Left lobe of liver (tissue), 2 donors: ENCODE measurements around the gene XKR3. TPM values are rescaled to one million over a fixed set of nuclear protein-coding genes. Genes with fewer than 3 reads are reported as not detected.
"Not testable (repeated sequence)": the region's sequence is repeated elsewhere in the genome, so short reads cannot be mapped to it uniquely, and the experiment has no call there.

Source experiments
- ATAC-seq: fragments of 200-7000 bp; cut with Tn5 transposase; one replicate; pipeline ENCODE4 v1.9.1; 2020; ENCODE audit warnings: mild to moderate bottlenecking, moderate library complexity
- DNase-seq: peaks from one replicate; pipeline ENCODE4 v3.0.0-alpha.2; 2020; ENCODE audit warnings: low spot score
- total RNA-seq: library from RNA; stranded (reverse); gene quantifications from one replicate; pipeline ENCODE4 v1.2.1, GENCODE V29; 2021
- donor health status: DM: no; HTN: no; CAD: no; lungs with moderate emphysema.
- donor health status: DM: no; HTN: yes; CAD: no.

Gene XKR3
- total RNA-seq, 1 donor from 2014 or later, result not detected

- DNase-seq, result no peak
- no peak for ATAC-seq
Observed at GRCh38 chr22:16806401-16806800, 18.8 kb downstream of the XKR3 start.

DNA sequence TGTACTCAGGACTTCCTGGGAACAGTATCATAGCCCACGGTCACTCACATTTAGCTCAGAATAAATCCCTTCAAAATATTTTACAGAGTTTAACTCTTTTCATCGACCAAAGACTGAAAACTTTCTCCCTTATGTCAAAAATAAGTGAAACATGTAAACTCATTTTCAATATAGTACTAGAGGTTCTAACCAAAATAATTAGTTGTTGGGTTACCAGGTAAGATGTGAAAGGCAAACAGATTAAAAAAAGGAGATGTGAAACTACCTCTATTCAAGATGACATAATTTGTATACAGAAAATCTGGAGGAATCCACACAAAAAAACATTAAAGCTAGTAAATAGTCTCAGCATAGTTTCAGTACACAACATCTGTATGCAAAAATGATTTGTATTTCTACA is 20.3 kb downstream of the XKR3 start:
- ATAC-seq (no peak), DNase-seq (no peak)

DNA sequence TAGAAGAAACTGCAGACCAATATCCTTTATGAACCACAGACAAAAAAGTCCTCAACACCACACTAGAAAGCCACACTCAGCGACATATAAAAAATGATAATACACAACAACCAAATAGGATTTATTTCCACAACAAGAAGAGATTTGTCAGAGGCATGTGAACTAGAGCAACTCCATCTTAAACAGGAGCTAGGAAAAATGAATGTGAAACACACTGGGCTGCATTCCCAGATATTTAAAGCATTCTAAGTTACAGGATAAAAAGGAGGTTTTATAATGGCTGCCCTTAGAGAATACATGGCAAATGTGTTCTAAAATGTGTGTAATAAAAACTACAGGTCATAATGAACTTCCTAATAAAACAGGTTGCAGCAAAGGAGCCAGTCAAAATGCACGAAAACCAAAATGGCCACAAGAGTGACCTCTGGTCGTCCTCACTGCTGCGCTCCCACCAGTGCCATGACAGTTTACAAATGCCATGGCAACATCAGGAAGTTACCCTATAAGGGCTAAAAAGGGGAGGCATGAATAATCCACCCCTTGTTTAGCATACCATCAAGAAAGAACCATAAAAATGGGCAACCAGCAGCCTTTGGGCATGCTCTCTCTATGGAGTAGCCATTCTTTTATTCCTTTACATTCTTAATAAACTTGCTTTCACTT is 21.8 kb downstream of the XKR3 start:
- ATAC-seq (no peak), DNase-seq (no peak)

- ATAC-seq (no peak), DNase-seq (no peak)
Observed at GRCh38 chr22:16801571-16801970, 23.6 kb downstream of the XKR3 start.

DNA sequence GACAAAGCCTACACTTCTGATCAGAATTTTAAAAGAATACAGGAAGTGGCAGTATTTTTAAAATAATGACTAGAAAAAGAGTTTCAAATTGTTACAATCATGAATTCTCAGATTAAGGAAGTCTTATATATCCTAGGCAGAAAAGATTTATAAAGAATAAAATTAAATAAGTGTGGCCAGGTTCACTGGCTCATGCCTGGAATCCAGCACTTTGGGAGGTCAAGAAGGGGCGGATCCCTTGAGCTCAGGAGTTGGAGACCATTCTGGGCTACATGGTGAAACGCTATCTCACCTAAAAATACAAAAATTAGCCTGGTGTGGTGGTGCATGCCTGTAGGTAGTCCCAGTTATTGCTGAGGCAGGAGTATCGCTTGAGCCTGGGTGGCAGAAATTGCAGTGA is 24.1 kb downstream of the XKR3 start:
- DNase-seq (no peak), ATAC-seq (no peak)

DNA sequence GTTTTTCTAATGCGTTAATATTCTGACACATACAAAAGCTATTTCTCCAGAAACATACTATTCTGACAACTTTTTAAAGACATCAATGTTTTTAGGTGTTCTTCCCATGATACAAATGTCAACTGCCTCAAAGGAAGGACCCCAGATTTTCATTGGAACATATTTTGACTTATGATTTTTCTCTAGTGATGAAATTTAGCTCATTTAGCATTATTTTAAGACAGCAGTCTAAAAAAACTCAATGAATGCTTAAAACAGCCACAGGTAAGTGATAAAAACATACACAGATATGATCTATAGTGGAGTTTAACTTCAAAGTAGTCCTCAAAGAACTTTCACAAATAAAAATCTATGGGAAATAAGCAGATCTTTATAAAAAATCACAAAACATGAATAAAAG is 24.9 kb downstream of the XKR3 start:
- no peak for DNase-seq
- ATAC-seq, result no peak

GRCh38 chr22:16795504-16795903 is 29.7 kb downstream of the XKR3 start:
- not testable (repeated sequence) for DNase-seq

DNA sequence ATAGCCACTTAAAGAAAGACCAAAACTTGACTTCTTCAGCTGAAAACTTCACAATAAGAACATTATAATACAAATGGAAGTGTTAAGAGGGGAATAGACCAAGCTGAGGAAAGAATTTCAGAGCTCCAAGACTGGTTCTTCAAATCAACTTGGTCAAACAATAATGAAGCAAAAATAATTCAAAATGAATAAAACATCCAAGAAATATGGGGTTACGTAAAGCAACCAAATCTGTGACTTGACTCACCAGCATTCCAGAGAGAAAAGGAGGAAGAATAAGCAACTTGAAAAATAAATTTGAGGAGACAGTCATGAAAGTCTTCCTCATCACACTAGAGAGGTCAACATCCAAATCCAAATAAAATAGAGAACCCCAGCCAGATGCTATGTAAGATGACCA is 31.4 kb downstream of the XKR3 start:
- DNase-seq, result no peak
- ATAC-seq, result no peak

More at GRCh38 chr22:16795504-16795903, 29.7 kb downstream of the XKR3 start:
- ATAC-seq, result not testable (repeated sequence)

GRCh38 chr22:16789860-16790493 is 35.2 kb downstream of the XKR3 start:
- DNase-seq, result no peak
- ATAC-seq, result no peak

DNA sequence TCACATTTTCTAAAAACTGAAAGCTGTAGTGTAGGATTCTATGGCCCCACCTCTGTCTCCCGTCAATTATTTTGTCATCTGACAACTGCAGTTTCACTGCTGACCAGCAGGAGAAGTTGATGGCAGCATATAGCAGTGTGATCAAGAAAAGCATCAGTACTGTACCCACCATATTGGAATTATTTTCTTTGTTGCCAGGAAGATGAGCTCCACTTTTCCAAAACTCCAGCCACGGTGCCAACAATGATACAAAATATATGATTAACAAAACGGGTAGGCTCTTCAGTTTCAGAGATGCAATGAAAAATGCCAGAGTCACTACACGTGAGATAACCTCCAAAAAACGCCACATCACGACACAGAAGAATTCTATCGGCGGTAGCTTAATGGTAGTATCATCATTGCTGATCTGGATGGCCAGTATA is 41.3 kb downstream of the XKR3 start:
- DNase-seq, result no peak

GRCh38 chr22:16783453-16783852 is 41.8 kb downstream of the XKR3 start:
- ATAC-seq, result no peak
- no peak for DNase-seq

More for the DNA sequence above, 41.3 kb downstream of the XKR3 start:
- ATAC-seq, result no peak

- ATAC-seq (no peak), DNase-seq (no peak)
Observed at GRCh38 chr22:16781764-16782329, 43.4 kb downstream of the XKR3 start.

- ATAC-seq (no peak), DNase-seq (no peak)
Observed at GRCh38 chr22:16781074-16781763, 44.0 kb downstream of the XKR3 start.

- DNase-seq (no peak), ATAC-seq (no peak)
Observed at GRCh38 chr22:16777284-16777924, 47.8 kb downstream of the XKR3 start.

GRCh38 chr22:16776080-16776479 is 49.1 kb downstream of the XKR3 start:
- ATAC-seq, result no peak
- DNase-seq, result no peak

- no peak for ATAC-seq
- no peak for DNase-seq
Observed at GRCh38 chr22:16774911-16775500, 50.2 kb downstream of the XKR3 start.

- not testable (repeated sequence) for ATAC-seq, DNase-seq
Observed at GRCh38 chr22:16771569-16771968, 53.6 kb downstream of the XKR3 start.

DNA sequence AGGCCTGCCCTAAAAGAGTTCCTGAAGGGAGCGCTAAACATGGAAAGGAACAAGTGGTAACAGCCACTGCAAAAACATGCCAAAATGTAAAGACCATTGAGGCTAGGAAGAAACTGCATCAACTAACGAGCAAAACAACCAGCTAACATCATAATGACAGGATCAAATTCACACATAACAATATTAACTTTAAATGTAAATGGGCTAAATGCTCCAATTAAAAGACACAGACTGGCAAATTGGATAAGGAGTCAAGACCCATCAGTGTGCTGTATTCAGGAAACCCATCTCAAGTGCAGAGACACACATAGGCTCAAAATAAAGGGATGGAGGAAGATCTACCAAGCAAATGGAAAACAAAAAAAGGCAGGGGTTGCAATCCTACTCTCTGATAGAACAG is 57.3 kb downstream of the XKR3 start:
- not testable (repeated sequence) for ATAC-seq, DNase-seq

DNA sequence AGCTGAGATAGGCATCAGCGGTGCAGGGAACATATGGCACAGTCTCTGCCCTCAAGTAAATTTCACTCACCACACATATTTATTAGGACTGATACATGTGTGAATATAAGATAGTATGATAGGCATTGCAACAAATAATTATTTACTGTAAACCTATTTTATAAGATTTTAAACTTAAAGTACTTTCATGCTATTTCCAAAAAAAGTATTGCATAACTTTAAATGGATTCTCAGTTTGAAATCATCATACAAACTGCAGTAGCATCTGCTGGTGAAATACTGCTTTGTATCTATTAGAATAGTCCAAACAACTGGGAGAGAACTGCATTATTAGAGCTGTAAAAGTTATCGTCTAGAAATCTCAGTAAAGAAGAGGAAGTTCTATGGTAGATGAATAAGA is 63.0 kb downstream of the XKR3 start:
- ATAC-seq, result not testable (repeated sequence)

GRCh38 chr22:16760416-16760815 is 64.8 kb downstream of the XKR3 start:
- not testable (repeated sequence) for DNase-seq, ATAC-seq

More for the DNA sequence above, 63.0 kb downstream of the XKR3 start:
- DNase-seq, result not testable (repeated sequence)

GRCh38 chr22:16749282-16749681 is 75.9 kb downstream of the XKR3 start:
- not testable (repeated sequence) for ATAC-seq, DNase-seq
